Measurements from ENCODE around the gene C1orf159.

C1orf159 gene

GRCh38 chr1:1132042-1132950 is 16.4 kb upstream of the C1orf159 start:
- no peak for DNase-seq

- DNase-seq = no peak
Measured at GRCh38 chr1:1130206-1131120, 14.6 kb upstream of the C1orf159 start.

GRCh38 chr1:1129381-1129821 is 13.5 kb upstream of the C1orf159 start:
- DNase-seq = no peak

- no peak for DNase-seq
Measured at GRCh38 chr1:1128454-1129139, 12.7 kb upstream of the C1orf159 start.

- no peak for DNase-seq
Measured at GRCh38 chr1:1127551-1128451, 11.9 kb upstream of the C1orf159 start.

- no peak for DNase-seq
Measured at GRCh38 chr1:1125945-1126344, 10.1 kb upstream of the C1orf159 start.

GRCh38 chr1:1124786-1125642 is 9.1 kb upstream of the C1orf159 start:
- no peak for DNase-seq

GRCh38 chr1:1124508-1124785 is 8.6 kb upstream of the C1orf159 start:
- no peak for DNase-seq

- no peak for DNase-seq
Measured at GRCh38 chr1:1123581-1124507, 8.0 kb upstream of the C1orf159 start.

- no peak for DNase-seq
Measured at GRCh38 chr1:1122981-1123480, 7.1 kb upstream of the C1orf159 start.

GRCh38 chr1:1122078-1122811 is 6.4 kb upstream of the C1orf159 start:
- peak; percentile 77 for DNase-seq

- no peak for DNase-seq
Measured at GRCh38 chr1:1121611-1122077, 5.8 kb upstream of the C1orf159 start.

- DNase-seq = no peak
Measured at GRCh38 chr1:1120866-1121591, 5.1 kb upstream of the C1orf159 start.

GRCh38 chr1:1120096-1120495 is 4.2 kb upstream of the C1orf159 start:
- no peak for DNase-seq

- no peak for DNase-seq
Measured at GRCh38 chr1:1119272-1119890, 3.5 kb upstream of the C1orf159 start.

- no peak for DNase-seq
Measured at GRCh38 chr1:1118876-1119220, 3.0 kb upstream of the C1orf159 start.

- no peak for DNase-seq
Measured at GRCh38 chr1:1118011-1118875, 2.4 kb upstream of the C1orf159 start.
